T-helper 22 cell (primary cell): ENCODE measurements around the gene FOXR1.
"Not testable (repeated sequence)": the region's sequence is repeated elsewhere in the genome, so short reads cannot be mapped to it uniquely, and the experiment has no call there.

Experiments used
- DNase-seq: peaks from one replicate; pipeline ENCODE4 v3.0.0-alpha.2; 2020; ENCODE audit warnings: low read depth

FOXR1 gene

GRCh38 chr11:118947091-118947490 is 24.5 kb upstream of the FOXR1 start:
- no peak for DNase-seq

DNA sequence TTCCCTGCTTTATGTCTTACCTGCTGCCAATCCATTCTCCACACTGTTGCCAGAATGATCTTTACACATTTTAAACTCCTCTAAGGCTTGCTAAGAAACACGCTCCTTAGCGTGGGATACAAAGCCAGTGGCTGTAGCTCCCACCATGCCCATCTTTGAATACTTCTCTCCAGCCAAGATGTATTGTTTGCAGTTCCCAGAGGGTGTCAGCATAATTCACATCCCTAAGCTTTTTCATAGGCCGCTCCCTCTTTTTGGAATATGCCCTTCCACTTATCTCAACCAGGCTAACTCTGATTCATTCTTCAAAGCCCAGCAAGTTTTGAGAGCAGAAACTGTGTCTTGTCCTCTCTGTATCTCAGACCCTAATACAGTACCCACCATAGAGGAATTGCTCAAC is 23.6 kb upstream of the FOXR1 start:
- no peak for DNase-seq

DNA sequence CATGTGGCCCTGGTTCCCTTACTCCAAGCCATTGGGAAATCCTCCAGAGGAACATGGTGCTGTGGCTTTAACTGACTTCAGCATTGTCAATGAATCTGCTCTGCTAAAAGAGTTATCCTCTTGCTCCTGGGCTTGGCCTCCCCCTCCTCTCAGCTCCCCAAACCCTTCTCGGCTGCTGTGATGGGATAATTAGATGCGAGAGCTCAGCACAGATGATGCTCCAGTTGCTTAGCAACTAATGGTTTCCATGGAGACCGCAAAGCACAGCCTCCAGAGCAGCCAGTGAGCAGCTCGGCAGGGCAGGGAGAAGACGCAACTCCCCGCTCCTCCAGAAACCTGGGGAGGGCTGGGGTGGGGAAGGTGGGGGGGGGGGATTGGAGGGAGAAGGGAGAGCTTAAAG is 18.3 kb upstream of the FOXR1 start:
- DNase-seq: no peak

GRCh38 chr11:118953976-118954375 is 17.6 kb upstream of the FOXR1 start:
- DNase-seq: not testable (repeated sequence)

- peak; percentile 67 for DNase-seq
These were observed 15.3 kb upstream of the FOXR1 start, which contains the start of gene UPK2 for GRCh38 chr11:118956094-118956846. Gene UPK2 (plus strand): TSS chr11:118956298. CDS start chr11:118956351, 53 bp downstream.

GRCh38 chr11:118956847-118957469 is 14.6 kb upstream of the FOXR1 start:
- DNase-seq: no peak

DNA sequence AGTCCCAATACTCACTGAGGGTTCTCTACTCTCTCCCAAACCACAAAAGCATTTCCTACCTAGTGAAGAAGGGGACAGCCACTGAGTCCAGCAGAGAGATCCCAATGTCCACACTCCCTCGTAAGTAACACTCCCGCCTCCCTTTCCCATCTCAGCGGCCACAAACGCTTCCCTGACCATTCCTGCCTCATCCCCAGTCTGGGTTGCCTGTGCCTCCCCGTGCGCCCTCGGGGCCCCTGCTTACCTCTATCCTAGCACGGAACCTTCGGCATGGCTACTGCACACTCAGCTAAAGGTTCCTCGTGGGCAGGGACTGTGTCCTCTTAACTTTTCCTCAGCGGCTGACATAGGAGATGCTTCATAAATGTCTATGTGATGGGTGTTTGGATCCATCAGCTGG is 14.0 kb upstream of the FOXR1 start:
- DNase-seq: no peak

DNA sequence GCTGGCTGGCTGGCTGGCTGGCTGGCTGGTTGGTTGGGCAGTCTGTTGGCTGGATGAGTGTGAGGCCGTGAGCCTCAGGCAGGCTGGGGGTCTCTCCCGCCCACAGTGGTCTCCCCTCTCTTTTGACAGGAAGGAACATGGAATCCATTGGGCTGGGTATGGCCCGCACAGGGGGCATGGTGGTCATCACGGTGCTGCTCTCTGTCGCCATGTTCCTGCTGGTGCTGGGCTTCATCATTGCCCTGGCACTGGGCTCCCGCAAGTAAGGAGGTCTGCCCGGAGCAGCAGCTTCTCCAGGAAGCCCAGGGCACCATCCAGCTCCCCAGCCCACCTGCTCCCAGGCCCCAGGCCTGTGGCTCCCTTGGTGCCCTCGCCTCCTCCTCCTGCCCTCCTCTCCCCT is 13.6 kb upstream of the FOXR1 start:
- no peak for DNase-seq

GRCh38 chr11:118958577-118958976 is 13.0 kb upstream of the FOXR1 start:
- no peak for DNase-seq

DNA sequence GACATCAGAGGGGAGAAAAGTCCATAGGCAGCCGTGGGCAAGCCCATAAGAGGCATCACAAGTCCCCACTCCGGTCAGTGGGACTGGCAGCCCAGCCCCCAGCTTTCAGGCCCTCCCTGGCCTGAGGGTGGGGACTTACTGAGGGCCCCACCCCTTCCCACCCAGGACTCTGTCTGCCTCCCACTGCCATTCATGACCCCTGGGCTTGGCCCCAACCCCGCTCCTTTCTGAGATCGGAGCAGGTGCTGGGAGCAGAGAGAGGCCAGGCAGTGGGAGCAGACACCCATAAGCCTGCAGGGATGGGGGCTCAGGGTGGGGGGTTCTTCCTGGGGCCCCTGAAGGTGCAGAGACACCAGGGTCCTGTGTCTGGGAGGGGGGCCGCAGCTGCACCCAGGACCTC is 10.4 kb upstream of the FOXR1 start:
- no peak for DNase-seq

DNA sequence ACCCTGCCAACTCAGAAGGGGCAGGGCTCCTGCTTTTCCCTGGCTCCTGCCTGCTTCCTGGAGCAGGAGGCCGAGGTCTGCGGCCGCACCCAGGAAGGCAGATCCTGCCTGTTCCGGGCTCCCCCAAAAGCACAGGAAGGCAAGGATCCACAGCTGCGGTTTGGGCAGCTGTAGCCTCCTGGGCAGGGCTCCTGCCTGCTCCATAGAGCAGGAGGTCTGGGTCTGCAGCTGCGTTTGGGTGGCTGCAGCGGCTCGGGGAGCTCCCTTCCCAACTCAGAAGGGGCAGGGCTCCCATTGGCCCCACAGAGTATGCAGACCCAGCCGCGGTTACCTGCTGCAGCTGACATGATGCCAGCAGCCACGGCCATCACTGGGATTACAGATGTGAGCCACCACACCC is 10.0 kb upstream of the FOXR1 start:
- DNase-seq: no peak

GRCh38 chr11:118969508-118969907 is 2.1 kb upstream of the FOXR1 start:
- not testable (repeated sequence) for DNase-seq

- DNase-seq: no peak
These were observed 2.4 kb downstream of the FOXR1 start for GRCh38 chr11:118973985-118974384.

DNA sequence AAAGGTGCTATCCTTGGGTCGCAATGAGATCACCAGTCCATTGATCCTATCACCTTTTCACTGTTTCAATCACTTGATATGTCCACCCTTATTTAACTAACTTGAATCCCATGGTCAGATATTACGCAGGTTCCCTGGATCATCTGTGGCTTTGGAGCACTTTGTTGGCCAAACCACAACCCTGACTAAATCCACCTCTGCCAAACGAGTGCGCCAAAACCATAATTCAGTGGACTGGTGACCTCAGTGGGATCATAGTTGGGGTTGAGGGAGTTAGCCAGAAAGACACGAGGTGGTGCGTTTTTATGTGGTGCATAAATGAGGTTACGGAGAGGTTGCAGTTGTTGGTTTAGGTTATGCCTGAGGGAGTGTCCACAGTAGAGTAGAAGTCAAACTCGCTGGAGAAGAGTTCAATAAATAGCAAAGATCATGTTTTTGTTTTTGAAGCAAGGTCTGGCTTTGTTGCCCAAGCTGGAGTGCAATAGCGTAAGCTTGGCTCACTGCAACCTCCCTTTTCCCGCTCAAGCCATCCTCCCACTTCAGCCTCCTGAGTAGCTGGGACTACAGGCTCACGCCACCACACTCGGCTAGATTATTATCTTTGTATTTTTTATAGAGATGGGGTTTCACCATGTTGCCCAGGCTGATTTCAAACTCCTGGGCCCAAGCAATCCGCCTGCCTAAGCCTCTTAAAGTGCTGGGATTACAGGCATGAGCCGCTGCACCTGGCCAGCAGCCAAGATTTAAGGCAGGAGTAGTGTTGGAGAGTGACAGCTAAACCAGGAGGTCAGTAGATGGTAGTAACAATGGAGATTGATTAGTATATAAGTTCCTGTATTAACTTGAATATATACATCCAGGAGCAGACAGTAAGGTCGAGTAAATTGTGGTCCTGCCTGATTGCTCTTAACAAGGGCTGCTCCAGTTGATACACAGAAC is 4.5 kb downstream of the FOXR1 start:
- no peak for DNase-seq

GRCh38 chr11:118979434-118979833 is 7.9 kb downstream of the FOXR1 start:
- no peak for DNase-seq

DNA sequence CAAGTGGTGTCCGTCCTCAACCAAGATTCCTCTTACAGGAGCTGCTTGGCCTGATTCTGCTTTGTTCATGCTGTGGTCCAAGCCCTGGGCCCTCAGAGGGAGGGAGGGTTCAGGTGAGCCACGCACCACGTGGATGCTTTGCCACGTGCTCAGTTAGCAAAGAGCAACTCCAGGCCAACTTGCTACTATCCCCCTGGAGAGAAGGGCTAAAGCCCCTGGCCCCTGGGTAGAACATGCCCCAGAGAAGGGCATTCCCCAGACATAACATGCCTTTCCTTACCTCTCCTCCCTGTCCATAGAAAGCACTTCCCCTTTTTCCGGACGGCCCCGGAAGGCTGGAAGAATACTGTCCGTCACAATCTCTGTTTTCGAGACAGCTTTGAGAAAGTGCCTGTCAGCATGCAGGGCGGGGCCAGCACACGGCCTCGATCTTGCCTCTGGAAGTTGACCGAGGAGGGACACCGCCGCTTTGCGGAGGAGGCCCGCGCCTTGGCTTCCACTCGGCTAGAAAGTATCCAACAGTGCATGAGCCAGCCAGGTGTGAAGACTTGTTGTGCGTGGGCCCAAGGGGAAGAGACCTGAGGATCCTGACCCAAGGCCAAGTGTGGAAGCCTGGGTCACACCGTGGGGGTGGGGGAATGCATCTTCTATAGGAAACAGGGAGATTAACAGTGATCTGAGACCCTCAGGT is 8.8 kb downstream of the FOXR1 start:
- no peak for DNase-seq

GRCh38 chr11:118984337-118984736 is 12.8 kb downstream of the FOXR1 start:
- not testable (repeated sequence) for DNase-seq

DNA sequence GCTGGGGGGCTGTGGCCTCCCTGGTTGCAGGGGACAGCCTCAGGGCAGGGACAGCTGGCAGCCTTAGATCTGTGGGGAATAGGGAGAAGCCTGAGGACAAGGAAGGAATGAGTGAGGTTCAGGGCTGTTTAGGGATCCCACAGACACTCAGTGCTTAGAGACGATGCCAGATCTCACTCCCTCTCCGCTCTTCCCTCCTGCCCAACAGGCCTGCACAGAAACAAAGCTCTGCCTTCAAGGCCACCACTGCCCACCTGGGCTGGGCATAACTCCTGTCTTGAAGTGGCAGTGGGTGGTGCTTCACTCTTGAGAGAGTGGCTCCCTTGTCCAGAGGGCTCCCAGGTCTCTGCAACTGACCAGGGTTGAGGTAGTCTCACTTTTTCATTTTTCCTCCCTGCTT is 13.3 kb downstream of the FOXR1 start:
- DNase-seq: no peak

GRCh38 chr11:118988280-118988679 is 16.7 kb downstream of the FOXR1 start:
- DNase-seq: no peak

- not testable (repeated sequence) for DNase-seq
These were observed 20.0 kb downstream of the FOXR1 start for GRCh38 chr11:118991486-118992038.

- DNase-seq: peak; percentile 27
These were observed 25.5 kb downstream of the FOXR1 start for GRCh38 chr11:118996926-118997626.
